SK-N-SH (cell line): Measurements from ENCODE around the gene NIPAL3.

Experiments used
- CTCF ChIP-seq: fragments of 200-600 bp; sonication (generic); IDR thresholded peaks from 2 replicates; pipeline ENCODE4 v1.6.1; 2017; ENCODE audit warnings: antibody characterized with exemption, mild to moderate bottlenecking, moderate library complexity
- EZH2phosphoT487 ChIP-seq: fragments of 200-600 bp; sonication (generic); IDR thresholded peaks from 2 replicates; pipeline ENCODE4 v1.6.1; 2017; ENCODE audit warnings: low read depth, mixed run types, mild to moderate bottlenecking, antibody characterized with exemption, moderate library complexity, borderline replicate concordance
- JUND ChIP-seq: IDR thresholded peaks from 2 replicates; pipeline ENCODE4 v1.4.0; 2012
- NRF1 ChIP-seq: IDR thresholded peaks from 2 replicates; pipeline ENCODE4 v1.6.1; 2012; ENCODE audit warnings: low read depth, mild to moderate bottlenecking, low read length
- RAD21 ChIP-seq: IDR thresholded peaks from 2 replicates; pipeline ENCODE4 v1.6.1; 2012; ENCODE audit warnings: mild to moderate bottlenecking, low read length
- RFX5 ChIP-seq: IDR thresholded peaks from 2 replicates; pipeline ENCODE4 v1.6.1; 2012; ENCODE audit warnings: mild to moderate bottlenecking, improper control_type of control experiment, low read length
- TAF1 ChIP-seq: IDR thresholded peaks from 2 replicates; pipeline ENCODE4 v1.6.1; 2012; ENCODE audit warnings: low read depth, mild to moderate bottlenecking, low read length, moderate library complexity, borderline replicate concordance
- USF1 ChIP-seq: IDR thresholded peaks from 2 replicates; pipeline ENCODE4 v1.4.0; 2012; ENCODE audit warnings: low read depth, borderline replicate concordance
- YY1 ChIP-seq: IDR thresholded peaks from 2 replicates; pipeline ENCODE4 v1.4.0; 2012; ENCODE audit warnings: low read depth, mild to moderate bottlenecking

- TF ChIP-seq CTCF (no peak), YY1 (no peak), RAD21 (no peak), NRF1 (no peak), JUND (no peak), RFX5 (no peak), EZH2phosphoT487 (no peak), USF1 (no peak), TAF1 (no peak)
Measured at GRCh38 chr1:24387636-24388175, 27.9 kb upstream of the NIPAL3 start.
